Measurements from ENCODE around the gene TMEM91. TPM values are rescaled to one million over a fixed set of nuclear protein-coding genes. Genes with fewer than 3 reads are reported as not detected.

Gene TMEM91
- total and polyA plus RNA-seq, 9 of the 15 experiments (the other 6 are each of a cell fraction or from before 2014, with no cell fraction given): 1.2 to 5.2 (median 2.7) TPM

GRCh38 chr19:41397086-41398049 lies 21.0 kb downstream of the TMEM91 start, which contains the start of the genes BCKDHA and EXOSC5 (continued):
- TF ChIP-seq DIDO1 (tag; IDR thresholded peaks at IDR 0.05; ENCODE audit: low read depth): peak; percentile 84; the same call in 1 of the 2 replicates
- no peak for TF ChIP-seq NEUROD1 (IDR thresholded peaks at IDR 0.05; ENCODE audit: borderline replicate concordance, low read depth, low read length, partially characterized antibody)
- TF ChIP-seq SREBF2 (CRISPR knock-in tag; IDR thresholded peaks at IDR 0.05): no peak
- TF ChIP-seq ARID4B (CRISPR knock-in tag; IDR thresholded peaks at IDR 0.05): peak; percentile 98
- TF ChIP-seq TOE1 (IDR thresholded peaks at IDR 0.05; ENCODE audit: borderline replicate concordance): peak; percentile 95
- no peak for TF ChIP-seq TOE1 (CRISPR knock-in tag; IDR thresholded peaks at IDR 0.05; ENCODE audit: borderline replicate concordance, low read depth)
- TF ChIP-seq ZNF282 (CRISPR knock-in tag; IDR thresholded peaks at IDR 0.05): no peak
- TF ChIP-seq PKNOX1 (IDR thresholded peaks at IDR 0.05): peak; percentile 79
- TF ChIP-seq RAD21 (CRISPR knock-in tag; conservative IDR thresholded peaks at IDR 0.05 in 1 of 2, IDR thresholded peaks at IDR 0.05 in 1 of 2): peak in 1 of 2 experiments; percentile 10; a peak in 1 of 4 replicates
- TF ChIP-seq PCBP2 (IDR thresholded peaks at IDR 0.05; ENCODE audit: low read depth, low read length, poor library complexity, severe bottlenecking): no peak
- peak; percentile 100 for TF ChIP-seq MNT (conservative IDR thresholded peaks at IDR 0.05)
- TF ChIP-seq ZSCAN29 (IDR thresholded peaks at IDR 0.05): no peak
- peak; percentile 85 for TF ChIP-seq TAF9B (IDR thresholded peaks at IDR 0.05; ENCODE audit: partially characterized antibody)
- no peak for TF ChIP-seq ZNF23 (CRISPR knock-in tag; IDR thresholded peaks at IDR 0.05)
- TF ChIP-seq ZBTB33 (CRISPR knock-in tag; IDR thresholded peaks at IDR 0.05): no peak
- TF ChIP-seq MEIS2 (IDR thresholded peaks at IDR 0.05; ENCODE audit: partially characterized antibody): peak; percentile 93
- TF ChIP-seq CBFB (CRISPR knock-in tag; IDR thresholded peaks at IDR 0.05): no peak

Data from K562 (cell line).